NCI-H82 (cell line): ENCODE measurements around the gene SMC4.
A peak's percentile ranks its signal among the peaks of the same experiment; 100 is the strongest.

Experiments used
- DNase-seq: peaks from one replicate; lab custom pipeline; 2025; lab: John Stamatoyannopoulos, UW

Gene SMC4

DNA sequence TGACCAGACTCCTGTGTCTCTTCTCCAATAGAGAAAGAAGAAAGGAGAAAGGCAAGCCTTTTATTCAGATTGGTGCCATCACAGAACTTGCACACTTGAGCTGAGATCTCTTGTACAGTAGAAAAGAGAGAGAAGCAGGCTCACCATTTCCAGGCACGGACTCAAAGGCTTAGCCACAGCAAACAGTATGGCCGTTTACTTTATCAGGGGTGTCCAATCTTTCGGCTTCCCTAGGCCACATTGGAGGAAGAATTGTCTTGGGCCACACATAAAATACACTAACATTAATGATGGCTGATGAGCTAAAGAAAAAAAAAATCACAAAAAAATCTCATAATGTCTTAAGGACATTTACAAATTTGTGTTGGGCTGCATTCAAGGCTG lies 5.4 kb upstream of the SMC4 start:
- no peak for DNase-seq

DNA sequence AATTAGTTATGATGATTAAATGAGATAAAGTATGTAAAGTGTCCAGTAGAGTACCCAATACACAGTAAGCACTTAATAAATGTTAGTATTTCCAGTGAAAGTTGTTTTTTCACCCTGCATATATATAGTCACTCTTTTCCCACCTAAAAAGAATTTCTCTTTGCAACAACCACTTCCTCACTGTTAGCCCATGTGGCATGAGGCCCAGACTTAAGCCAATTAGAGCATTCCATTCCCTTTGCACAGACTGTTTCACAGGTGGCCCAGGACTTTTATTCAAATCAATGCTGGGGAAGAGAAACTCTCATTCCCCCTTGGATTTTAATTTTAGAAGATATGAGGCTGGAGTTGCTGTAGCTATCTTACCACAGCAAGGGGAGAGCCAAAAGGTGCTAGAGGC lies 4.2 kb upstream of the SMC4 start:
- DNase-seq, result peak; percentile 97

DNA sequence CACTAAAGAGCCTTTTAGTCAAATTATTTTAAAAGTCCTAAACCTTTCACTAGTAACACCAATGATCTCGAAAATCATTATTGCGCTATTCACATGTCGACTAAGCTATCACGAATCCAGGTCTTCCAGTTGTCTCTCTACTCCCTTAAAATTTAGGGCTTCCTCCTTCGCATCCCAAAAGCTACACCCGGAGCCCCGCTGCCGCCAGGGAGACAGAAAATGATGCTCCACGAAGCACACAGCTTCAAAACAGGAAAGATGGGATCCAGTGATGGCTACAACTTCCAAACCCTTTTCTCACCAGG lies 678 bp upstream of the SMC4 start:
- DNase-seq, result no peak

DNA sequence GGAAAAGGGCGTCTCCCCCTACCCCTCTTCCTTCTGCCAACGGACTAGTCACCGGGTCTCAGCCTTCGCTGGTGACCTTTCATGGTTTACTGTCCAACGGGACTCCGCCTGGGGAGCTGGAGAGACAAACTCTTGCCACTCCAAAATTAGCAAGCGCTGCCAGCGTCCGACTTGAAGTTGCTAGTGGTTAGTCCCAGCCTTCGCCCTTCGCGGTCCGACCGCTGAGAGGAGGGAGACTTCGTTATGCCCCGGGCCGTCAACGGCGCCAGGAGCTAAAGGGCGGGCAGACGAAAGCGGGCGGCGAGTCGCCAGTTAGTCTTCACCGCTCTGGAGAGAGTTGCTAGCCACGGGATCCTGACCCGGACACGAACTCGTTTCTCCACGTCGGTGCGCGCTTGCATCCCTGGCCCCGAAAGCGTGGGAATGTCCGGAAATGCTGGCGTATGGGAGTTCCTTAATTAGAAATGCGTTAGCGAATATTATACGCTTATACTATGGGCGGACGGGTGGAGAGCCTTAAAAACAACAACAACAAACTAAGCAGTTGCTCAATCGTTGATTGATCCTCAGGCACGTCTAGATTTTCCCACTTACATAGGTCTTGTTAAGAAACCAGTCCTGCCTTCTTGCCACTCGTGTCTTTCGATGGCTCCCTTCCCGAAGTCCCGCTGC lies 716 bp downstream of the SMC4 start:
- DNase-seq, result peak; percentile 72

DNA sequence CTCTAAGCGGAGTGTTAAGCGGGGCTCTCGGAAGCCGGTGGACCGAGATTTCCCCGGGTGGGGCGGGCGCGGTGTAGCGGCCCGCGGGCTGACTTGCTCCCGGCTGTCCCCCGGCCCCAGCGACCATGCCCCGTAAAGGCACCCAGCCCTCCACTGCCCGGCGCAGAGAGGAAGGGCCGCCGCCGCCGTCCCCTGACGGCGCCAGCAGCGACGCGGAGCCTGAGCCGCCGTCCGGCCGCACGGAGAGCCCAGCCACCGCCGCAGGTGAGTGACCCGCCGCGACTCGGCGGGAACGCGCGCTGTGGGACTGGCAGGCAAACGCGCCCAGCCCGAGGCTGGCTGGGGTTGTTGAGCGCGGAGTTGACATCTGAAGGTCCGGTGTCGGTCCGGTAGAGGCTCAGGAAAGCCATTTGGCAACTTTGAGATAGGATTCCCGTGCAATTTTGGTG lies 1.3 kb downstream of the SMC4 start:
- DNase-seq, result peak; percentile 56

DNA sequence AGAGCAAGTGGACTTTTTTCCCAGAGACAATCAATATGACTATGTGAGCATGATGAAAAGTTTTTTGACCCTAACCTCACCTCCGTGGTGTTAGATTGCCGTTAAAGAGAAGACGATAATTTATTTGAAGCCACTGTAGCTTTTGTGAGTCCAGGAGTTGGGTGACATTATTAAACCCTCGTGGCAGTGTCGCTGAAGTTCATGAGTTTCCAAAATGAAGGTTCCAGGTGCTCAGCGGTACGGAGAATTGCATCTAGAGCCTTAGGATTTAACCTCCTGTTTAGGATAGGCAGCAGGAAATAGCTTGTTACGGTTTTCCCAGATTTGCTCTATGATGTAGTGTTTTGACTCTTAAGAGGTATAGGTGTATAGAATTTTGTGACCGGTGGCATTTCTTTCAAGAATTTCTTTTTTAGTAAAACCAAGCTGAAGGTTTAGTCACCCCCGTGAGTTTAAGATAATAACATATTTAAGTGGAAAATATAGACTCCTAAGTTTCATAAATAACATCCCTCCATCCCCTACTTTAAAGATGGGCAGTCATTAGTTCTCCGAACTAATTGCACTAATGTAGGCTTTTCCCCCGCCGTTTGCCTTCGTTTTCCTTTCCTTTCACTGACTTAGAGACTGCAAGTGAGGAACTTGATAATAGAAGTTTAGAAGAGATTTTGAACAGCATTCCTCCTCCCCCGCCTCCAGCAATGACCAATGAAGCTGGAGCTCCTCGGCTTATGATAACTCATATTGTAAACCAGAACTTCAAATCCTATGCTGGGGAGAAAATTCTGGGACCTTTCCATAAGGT lies 2.0 kb downstream of the SMC4 start:
- DNase-seq, result peak; percentile 50

DNA sequence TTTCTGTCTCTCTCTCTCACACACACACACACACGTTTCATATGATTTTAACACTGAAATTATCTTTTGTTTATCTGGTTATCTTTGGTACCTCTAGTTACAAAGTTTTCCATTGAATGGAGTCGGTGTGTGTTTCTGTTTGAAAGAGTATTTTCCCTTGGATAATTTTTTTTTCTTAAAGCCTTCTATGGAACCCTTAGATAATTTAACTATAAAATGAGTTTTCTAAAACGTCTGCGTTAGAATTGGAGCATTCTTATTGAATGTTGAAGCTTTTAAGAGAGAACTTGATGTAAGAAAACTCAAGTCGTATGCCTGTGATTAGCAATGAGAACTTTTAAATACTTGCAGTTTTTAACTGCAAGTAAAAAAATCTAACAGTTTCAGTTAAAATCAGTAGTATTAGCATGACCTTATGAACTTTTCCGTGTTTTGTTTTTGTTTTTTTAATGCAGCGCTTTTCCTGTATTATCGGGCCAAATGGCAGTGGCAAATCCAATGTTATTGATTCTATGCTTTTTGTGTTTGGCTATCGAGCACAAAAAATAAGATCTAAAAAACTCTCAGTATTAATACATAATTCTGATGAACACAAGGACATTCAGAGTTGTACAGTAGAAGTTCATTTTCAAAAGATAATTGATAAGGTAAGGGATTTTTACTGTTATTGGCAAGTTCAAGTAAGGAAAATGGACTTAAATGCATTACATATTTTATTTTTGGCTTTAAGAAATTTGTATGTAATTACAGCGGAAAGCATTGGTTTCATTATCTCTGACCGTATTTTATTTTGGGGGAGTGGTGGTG lies 3.0 kb downstream of the SMC4 start:
- no peak for DNase-seq

DNA sequence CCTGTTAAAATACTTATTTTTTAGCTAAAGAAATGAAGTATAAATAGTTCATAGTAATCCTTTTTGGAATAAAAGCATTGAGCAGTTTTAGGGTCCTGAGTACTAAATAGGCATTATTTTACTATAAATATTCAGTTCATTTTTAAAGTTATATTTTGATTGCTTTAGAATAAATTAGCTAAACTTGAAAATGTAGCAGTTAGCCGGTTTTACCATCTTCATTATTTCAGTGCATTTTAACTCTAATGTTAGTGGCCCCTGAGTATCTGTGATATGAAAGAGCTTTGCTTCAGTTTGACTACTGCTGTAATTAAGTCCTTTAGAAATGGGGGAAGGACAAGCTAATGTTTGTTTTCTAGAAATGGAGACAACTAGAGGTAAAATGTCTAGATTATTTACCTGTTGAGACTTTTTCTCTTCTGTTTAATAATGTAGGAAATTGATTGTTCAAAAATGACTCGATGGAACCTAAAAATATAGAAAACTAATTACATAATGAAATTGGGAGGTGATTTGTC lies 3.6 kb downstream of the SMC4 start:
- DNase-seq, result no peak

DNA sequence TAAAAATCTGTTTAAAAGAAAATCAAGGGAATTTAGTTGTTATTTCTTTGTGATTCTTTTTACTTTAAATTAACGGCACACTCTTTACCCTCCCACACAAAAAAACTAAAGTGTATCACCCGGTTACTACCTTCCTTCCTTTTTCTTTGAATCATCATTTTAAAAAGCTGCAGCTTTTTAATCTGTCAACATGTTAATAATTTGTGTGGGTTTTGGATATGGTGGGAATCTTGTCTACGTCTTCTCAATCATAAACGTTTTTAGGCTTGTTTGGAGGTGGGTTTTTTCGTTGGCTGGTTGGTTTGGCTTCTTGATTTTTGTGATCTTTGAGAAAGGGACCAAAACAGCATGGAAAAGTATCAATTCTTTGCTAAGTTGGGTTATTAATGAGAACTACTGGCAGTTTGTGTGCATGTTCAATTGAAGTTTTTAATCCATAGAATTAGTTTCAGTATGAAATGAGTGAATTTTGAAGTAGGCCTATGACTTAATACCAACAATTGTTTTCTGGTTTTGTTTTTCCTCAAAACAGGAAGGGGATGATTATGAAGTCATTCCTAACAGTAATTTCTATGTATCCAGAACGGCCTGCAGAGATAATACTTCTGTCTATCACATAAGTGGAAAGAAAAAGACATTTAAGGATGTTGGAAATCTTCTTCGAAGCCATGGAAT lies 4.5 kb downstream of the SMC4 start:
- DNase-seq, result no peak

DNA sequence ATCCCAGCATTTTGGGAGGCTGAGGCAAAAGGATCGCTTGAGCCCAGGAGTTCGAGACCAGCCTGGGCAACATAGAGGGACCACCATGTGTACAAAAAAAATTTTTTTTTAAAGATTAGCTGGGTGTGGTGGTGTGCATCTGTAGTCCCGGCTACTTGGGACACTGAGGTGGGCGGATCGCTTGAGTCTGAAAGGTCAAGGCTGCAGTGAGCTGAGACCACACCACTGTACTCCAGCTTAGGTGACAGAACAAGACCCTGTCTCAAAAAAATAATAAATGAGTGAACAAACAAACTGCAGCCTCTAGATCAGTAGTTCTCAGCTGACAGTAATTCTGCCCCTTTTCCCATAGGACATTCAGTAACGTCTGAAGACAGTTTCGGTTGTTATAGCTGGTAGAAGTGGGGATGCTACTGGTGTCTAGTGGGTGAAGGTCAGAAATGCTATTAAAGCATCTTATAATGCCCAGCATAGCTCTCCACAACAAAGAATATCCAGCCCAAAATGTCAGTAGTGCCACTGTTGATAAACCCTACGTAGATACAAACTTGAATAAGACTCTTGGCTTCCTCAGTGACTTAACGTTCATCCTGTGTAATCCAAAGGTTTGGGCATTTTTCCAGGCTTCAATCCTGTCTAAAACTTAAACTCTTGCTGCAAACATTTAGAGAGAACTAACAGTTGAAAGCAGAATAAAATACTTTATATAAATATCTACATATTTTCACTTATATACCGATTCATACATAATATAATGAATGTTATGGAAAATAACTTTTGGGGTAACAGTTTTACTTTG lies 10.6 kb downstream of the SMC4 start:
- DNase-seq, result no peak

DNA sequence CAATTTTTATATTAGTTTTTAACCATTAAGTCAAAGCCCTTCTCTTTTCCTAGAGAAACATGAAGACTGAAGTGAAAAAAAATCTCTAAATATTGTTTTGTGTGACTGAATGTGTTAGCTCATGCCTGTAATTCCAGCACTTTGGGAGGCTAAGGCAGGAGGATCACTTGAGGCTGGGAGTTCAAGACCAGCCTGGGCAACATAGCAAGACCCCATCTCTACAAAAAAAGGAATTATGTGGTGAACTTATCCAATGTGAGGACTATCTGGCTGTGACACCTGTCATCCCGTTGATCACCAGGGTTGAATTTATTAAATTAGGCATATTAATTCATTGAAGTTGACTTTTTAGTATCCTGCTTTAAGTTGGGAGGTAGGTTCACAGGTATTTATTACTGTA lies 13.0 kb downstream of the SMC4 start:
- no peak for DNase-seq

DNA sequence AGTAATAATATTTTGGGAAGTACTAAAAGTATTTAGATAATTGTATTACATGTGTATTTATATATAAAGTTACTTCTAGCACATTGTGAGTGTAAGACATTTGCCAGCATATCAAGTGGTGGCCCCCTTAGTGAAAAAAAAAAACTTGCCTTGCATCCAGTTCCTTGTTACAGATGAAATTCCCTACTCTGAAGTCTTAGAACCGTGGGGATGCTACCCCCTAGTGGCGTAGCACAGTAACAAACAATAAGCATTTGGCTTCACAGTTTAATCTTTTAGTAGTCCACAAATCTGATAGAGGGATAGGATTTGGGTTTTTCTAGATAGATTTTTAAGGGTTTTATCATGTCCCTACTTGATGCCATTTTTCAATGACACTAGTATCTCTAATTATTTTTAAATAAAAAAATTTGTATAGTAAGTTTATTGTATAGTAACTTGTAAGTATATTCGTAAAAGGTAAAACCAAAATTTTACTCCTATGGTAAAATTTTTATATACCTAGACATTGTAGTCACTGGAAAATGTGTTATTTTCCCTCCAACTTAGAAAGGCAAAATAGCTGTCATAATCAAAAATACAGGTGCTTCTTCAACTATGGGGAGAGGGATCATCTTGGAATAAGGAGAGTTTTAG lies 14.3 kb downstream of the SMC4 start:
- DNase-seq, result peak; percentile 91

DNA sequence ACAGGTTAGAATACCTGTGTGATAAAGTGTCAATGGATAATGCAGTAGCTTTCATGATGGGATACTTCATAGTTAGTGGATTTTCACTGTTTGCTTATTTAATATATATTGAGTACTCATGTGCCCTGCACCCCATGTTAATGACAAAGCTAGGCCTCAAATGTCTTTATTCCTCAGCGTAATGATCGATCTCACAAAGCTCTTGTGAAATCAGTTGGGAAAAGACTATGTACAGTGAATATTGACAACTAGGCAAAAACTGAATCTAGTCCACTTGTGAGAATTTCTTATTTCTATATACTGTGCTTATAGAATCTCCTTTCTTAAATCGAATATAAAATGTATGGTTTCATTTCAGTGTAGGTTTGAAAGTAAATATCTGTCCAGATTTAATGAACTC lies 17.9 kb downstream of the SMC4 start:
- no peak for DNase-seq

DNA sequence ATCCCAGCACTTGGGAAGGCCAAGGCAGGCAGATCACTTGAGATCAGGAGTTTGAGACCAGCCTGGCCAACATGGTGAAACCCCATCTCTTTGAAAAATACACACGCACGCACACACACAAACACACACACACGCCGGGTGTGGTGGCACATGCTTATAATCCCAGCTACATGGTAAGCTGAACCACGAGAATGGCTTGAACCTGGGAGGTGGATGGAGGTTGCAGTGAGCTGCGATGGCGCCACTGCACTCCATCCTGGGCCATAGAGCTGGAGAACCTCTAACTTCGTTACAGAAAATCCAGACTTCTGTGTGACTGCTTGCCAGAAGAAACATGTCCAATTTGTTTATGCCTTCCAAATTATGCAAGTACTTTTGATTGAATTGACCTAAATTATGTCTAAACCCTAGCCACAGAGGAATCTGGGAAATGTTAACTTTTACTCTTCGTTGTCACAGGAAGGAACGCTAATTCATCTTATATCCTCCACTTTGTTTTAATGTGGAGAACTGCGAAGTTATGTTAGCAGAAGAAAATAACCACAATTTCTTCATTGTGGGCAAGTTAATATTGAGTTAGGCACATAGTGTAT lies 28.5 kb downstream of the SMC4 start:
- no peak for DNase-seq

DNA sequence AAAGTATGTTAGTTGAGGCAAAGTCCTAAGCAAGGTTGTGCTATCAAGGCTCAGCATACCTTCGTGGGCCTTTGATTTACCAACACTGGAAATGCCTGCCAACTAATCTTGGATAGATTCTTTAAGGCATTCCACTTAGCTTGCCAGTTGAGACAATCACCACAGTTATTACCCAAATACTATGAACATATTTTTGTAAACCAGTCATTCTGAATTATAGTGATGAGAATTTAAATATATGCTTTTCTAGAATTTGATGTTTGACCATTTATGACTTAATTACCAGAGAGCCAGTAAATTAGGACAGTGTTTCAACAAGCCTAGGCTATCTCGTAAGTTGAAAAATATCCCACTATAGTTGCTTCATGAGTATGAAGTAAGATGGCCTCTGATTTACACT lies 34.6 kb downstream of the SMC4 start:
- DNase-seq, result no peak

DNA sequence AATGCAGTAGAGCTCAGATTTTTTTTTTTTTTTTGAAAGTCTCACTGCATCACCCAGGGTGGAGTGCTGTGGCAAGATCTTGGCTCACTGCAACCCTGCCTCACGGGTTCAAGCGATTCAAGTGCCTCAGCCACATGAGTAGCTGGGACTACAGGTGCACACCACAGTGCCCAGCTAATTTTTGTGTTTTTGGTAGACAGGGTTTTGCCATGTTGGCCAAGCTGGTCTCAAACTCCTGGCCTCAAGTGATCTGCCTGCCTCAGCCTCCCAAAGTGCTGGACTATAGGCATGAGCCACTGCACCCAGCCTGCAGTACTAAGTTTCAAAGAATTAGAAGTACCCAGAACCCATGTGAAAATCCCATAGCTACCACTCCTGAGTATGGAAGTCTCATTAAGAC lies 35.6 kb downstream of the SMC4 start:
- peak; percentile 27 for DNase-seq

DNA sequence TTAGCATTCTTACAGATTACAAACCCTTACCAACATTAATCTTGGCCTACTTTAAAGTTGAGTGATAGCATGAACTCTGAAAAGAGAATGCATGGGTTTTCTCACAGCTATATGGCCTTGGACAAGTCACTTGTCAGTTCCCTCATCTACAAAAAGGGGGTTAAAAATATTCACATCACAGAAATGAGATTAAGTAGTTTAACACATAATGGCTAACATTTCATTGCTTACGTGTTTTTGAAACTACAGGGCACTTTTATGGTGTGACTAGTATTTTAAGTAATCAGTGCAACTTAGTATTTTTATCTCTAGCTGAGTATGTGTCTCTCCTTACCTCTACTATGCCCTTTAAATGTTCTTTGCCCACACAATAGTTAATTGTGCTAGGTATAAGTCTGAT lies 36.3 kb downstream of the SMC4 start:
- peak; percentile 23 for DNase-seq

DNA sequence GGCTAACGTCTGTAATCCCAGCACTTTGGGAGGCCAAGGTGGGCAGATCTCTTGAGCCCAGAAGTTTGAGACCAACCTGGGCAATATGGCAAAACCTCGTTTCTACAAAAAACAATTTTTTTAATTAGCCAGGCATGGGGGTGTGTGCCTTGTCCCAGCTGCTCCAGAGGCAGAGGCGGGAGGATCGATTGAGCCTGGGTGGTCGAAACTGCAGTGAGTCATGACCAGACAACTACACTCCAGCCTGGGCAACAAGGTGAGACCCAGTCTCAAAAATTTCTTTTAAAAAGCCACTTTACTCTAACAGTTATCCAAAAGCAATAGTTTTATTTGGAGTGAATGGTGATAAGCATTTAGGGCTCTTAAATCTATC lies 37.6 kb downstream of the SMC4 start:
- no peak for DNase-seq

DNA sequence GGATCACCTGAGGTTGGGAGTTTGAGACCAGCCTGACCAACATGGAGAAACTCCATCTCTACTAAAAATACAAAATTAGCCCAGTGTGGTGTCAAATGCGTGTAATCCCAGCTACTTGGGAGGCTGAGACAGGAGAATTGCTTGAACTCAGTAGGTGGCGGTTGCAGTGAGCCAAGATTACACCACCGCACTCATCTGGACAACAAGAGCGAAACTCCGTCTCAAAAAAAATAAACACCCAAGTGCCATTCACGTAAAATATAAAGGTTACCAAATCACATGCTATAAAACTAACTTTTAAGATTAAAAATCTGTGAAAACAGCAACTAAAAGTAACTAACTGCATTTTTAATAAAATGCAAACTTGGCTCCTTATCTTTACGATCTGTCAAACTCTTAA lies 41.2 kb downstream of the SMC4 start:
- DNase-seq, result no peak

DNA sequence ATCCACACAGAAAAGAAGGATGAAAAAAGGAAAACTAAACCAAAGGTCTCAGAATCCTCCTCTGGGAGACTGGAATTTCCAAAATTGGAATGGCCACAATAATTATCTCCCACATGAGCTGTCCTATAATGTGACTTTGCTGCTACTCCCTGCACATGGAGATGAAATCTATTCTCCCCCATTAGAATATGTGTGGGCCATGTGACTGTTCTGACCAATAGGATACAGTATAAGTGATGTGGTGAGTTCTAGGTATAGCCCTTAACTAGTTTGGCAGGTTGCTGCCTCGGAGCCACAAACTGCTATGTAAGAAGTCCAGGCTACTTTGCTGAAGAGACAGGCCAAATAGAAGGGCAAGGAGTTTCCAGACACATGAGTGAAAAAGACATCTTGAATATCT lies 45.0 kb downstream of the SMC4 start:
- DNase-seq, result no peak

DNA sequence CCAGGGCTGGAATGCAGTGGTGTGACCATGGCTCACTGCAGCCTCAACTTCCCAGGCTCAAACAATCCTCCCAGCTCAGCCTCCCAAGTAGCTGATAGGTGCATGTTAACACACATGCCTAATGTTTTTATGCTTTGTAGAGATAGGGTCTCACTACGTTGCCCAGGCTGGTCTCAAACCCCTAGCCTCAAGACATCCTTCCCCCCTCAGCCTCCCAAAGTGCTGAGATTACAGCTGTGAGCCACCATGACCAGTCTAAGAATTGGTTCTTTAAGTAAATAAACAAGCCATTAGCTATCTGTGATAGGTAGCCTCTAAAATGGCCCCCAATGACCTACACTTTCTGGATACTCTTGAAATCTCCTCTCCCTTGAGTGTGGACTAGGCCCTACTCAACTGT lies 46.4 kb downstream of the SMC4 start:
- no peak for DNase-seq
